HL-60/S4 treated with retinoic acid at 250 ng/mL for 4 days and 3 days (cell line): Measurements from ENCODE around the gene CDC37.
"Not testable (repeated sequence)": the region's sequence is repeated elsewhere in the genome, so short reads cannot be mapped to it uniquely, and the experiment has no call there.

Experiments used
- in situ Hi-C: fragments of 300-500 bp; cut with MboI; formaldehyde crosslinking; loops from 2 replicates; pipeline ENCODE4 v1.7.0; 2022; ENCODE audit warnings: low sequenced_read_pairs

Gene CDC37

DNA sequence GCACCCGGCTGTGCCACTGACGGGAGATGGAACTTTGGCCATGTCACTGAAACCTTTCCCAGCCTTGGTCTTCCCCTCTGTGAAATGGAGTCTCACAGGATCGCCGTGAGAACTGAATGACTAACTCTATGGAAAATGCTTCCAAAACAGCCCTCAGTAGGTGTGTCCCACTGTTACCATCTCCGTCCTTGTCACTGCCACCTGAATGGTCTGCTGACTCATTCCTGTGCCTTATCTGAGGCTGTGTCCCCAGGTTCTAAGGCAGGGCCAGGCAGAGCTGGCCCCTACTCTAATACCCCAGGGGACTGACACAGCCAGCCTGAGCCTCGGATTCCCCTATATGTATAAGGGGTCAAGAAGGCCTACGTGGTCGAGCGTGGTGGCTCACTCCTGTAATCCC is 4.5 kb downstream of the CDC37 start:
- in situ Hi-C loops = loop anchor here (25.0 kb wide), 2 partner anchors 287 to 462 kb away; partner anchors contain the start of genes ANGPTL6, EIF3G, OLFM2 and P2RY11

DNA sequence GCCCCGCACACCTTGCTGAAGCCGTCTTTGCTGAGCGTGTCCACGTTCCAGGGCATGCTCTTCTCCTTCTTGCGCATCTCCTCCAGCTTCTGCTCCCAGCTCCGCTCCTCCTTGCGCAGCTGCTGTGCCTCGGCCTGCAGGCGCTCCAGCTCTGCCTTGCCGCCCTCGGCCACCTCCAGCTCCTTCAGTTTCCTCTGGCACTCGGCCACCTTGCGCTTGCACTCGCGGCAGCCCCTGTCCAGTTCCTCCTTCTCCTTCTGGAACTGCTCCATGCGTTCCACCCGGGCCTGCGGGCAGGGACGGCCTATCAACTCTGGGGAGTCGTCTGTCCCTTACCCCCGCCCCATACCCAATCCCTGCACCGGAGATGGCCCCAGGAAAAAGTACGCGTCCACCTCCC is 7.4 kb downstream of the CDC37 start:
- in situ Hi-C loops = loop anchor here (25.0 kb wide), 2 partner anchors 284 to 459 kb away; partner anchors contain the start of genes ANGPTL6, EIF3G, OLFM2 and P2RY11

GRCh38 chr19:10395436-10395835 is 7.9 kb downstream of the CDC37 start:
- in situ Hi-C loops = loop anchor here (25.0 kb wide), 2 partner anchors 283 to 458 kb away; partner anchors contain the start of genes ANGPTL6, EIF3G, OLFM2 and P2RY11

GRCh38 chr19:10395003-10395402 is 8.3 kb downstream of the CDC37 start:
- in situ Hi-C loops = loop anchor here (25.0 kb wide), 2 partner anchors 283 to 458 kb away; partner anchors contain the start of genes ANGPTL6, EIF3G, OLFM2 and P2RY11

GRCh38 chr19:10393137-10393536 is 10.2 kb downstream of the CDC37 start:
- in situ Hi-C loops = loop anchor here (25.0 kb wide), 2 partner anchors 281 to 456 kb away; partner anchors contain the start of genes ANGPTL6, EIF3G, OLFM2 and P2RY11

DNA sequence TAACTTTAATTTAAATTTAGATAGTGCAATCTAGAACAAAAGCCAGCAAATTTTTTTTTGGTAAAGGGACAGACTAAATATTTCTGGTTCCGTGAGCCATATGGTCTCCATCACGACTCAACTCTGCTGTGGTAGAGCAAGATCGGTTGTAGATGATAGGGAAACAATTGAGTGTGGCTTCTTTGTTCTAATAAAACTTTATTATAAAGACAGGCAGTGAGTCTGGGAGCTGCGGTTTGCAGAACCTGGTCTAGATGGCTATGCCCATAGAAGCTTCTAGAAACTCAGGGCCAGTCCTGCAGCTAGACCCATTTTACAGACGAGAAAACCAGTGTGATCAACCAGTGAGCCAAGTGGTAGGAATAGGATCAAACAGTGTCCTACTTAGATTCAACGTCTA is 11.2 kb downstream of the CDC37 start:
- in situ Hi-C loops = loop anchor here (25.0 kb wide), 2 partner anchors 280 to 455 kb away; partner anchors contain the start of genes ANGPTL6, EIF3G, OLFM2 and P2RY11

GRCh38 chr19:10390652-10391286 is 12.6 kb downstream of the CDC37 start:
- in situ Hi-C loops = loop anchor here (25.0 kb wide), 2 partner anchors 278 to 453 kb away; partner anchors contain the start of genes ANGPTL6, EIF3G, OLFM2 and P2RY11

GRCh38 chr19:10389863-10390262 is 13.5 kb downstream of the CDC37 start:
- in situ Hi-C loops = loop anchor here (5.0 to 25.0 kb wide), 3 partner anchors 118 to 453 kb away; partner anchors contain the start of genes ANGPTL6, EIF3G, ICAM1 and OLFM2

DNA sequence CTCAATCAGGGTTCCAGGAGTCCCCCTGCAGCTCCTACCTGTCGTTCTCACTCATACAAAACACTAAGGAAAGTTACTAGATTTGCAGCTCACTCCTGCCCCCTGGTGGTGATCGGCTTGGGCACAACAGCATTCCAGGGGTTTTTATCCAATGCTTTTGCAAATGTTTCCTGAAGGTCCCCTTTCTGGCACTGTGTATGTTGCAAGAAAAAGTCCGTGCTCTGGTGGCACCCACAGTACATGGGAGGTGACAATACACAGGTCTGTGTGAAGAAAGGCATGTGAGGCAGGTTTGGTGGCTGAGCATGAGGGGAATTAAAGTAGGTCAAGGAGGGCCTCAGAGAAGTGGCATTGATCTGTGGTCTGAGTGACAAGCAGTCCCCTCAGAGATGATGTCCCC is 14.4 kb downstream of the CDC37 start:
- in situ Hi-C loops = loop anchor here (5.0 to 25.0 kb wide), 3 partner anchors 117 to 452 kb away; partner anchors contain the start of genes ANGPTL6, EIF3G, ICAM1 and OLFM2

DNA sequence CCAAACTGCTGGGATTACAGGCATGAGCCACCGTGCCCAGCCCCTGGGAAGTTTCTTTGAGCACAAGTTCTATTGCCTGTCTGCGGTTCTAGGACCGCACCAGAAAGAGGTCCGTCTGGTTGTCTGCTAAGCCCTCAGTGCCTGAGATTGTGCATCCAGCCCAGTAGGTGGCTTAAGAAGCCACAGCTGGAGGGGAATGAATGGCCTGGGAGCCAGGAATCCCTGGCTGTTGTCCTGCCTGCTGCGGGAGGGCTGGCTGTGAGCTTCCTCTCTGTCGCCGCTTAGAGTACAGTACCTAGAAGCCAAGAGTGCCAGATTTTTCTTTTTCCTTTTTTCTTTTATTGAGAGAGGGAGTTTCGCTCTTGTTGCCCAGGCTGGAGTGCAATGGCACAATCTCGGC is 18.8 kb downstream of the CDC37 start:
- in situ Hi-C loops = loop anchor here (25.0 kb wide), 2 partner anchors 272 to 447 kb away; partner anchors contain the start of genes ANGPTL6, EIF3G, OLFM2 and P2RY11

DNA sequence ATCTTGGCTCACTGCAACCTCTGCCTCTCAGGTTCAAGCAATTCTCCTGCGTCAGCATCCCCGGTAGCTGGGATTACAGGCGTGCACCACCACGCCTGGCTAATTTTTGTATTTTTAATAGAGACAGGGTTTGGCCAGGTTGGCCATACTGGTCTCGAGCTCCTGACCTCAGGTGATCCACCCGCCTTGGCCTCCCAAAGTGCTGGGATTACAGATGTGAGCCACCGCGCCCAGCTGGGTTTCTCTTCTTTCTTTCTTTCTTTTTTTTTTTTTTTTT is 20.2 kb downstream of the CDC37 start:
- in situ Hi-C loops = loop anchor here (25.0 kb wide), 2 partner anchors 271 to 446 kb away; partner anchors contain the start of genes ANGPTL6, EIF3G, OLFM2 and P2RY11

DNA sequence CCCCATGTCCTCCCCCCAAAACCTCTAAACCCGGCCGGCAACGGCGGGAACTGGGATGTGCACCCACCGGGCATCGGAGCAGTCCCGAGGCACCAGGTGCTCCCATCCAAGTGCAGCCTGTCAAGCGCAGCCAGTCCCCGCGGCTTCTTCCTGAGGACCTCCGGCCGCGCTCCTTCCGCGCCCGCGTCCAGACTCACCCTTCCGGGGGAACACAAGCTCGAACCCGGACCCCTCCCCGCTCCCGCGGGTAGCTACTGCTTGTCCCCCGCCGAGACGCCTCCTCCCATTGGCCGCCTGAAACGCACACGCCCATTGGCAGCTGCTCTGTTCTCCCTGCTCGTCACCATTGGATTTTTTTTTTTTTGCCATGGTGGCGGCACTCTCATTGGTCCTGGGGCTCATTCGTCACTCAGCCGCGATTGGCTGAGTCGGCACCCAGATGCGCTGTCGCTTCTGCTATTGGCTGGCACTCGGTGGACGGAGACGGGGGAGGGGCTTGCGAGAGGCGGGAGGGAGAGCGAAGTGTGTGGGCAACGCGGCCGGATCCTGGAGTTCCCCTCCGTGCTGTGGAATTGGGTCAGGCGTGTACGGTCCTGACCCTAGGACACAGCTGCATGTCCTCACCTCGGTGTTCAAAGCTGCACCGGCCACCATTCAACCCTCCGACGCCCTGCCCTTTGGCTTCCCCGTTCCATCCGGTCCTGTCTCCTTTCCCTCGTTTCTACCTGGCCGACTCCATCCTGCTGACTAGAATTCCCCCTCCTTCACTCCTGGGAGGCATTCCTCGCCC is 22.8 kb downstream of the CDC37 start, which contains the start of gene TYK2:
Gene TYK2, minus strand, starts transcription at position 260 of the 790 bp plus-strand sequence. CDS start 2,166 bp downstream, outside the sequence.
- in situ Hi-C loops = loop anchor here (25.0 kb wide), 2 partner anchors 268 to 443 kb away; partner anchors contain the start of genes ANGPTL6, EIF3G, OLFM2 and P2RY11

- in situ Hi-C loops = loop anchor here (25.0 kb wide), 2 partner anchors 268 to 443 kb away; partner anchors contain the start of genes ANGPTL6, EIF3G, OLFM2 and P2RY11
These were observed 23.4 kb downstream of the CDC37 start for GRCh38 chr19:10379880-10380312.

DNA sequence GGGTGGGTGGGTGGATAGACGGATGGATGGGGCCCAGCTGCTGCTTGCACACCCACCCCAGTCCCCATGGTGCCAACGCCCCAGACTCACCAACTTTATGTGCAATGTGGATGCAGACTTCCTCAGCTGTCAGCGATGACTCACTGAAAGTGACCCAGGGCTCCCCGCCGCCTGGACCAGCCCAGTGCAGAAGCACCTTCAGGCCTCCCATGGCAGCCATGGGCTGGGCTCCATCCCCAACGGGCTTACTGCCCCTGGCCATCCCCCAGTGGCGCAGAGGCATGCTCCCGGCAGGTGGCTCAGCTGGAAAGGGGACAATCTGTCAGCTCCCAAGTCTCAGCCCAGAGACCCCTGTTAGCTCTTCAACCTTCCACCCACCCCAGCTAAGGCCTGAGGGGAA is 25.2 kb downstream of the CDC37 start:
- in situ Hi-C loops = loop anchor here (25.0 kb wide), 2 partner anchors 266 to 441 kb away; partner anchors contain the start of genes ANGPTL6, EIF3G, OLFM2 and P2RY11

GRCh38 chr19:10377140-10377640 is 26.2 kb downstream of the CDC37 start:
- in situ Hi-C loops = loop anchor here (25.0 kb wide), 2 partner anchors 265 to 440 kb away; partner anchors contain the start of genes ANGPTL6, EIF3G, OLFM2 and P2RY11

DNA sequence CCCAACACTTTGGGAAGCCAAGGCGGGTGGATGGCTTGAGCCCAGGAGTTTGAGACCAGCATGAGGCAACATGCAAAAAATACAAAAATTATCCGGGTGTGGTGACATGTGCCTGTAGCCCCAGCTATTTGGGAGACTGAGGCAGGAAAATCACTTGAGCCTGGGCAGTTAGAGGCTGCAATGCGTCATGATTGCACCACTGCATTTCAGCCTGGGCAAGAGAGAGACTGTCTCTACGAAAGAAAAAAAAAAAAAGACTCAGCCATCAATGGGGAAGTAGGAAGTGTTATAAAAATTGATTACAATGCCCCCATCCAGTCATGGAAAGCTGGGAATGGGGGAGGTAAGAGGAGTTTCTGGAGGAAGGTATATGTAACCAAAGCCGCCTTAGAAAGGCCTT is 28.4 kb downstream of the CDC37 start:
- in situ Hi-C loops = loop anchor here (25.0 kb wide), 2 partner anchors 263 to 438 kb away; partner anchors contain the start of genes ANGPTL6, EIF3G, OLFM2 and P2RY11

- in situ Hi-C loops = no loop called here
These were observed 30.7 kb downstream of the CDC37 start for GRCh38 chr19:10372690-10373089.

- in situ Hi-C loops = no loop called here
These were observed 35.1 kb downstream of the CDC37 start for GRCh38 chr19:10368101-10368803.

- in situ Hi-C loops = not testable (repeated sequence)
These were observed 36.3 kb downstream of the CDC37 start for GRCh38 chr19:10366950-10367512.
